NCI-H1417 treated with DMSO at 0.1 percent for 48 hours (cell line): ENCODE measurements around the gene ZC4H2.
"Not testable (repeated sequence)": the region's sequence is repeated elsewhere in the genome, so short reads cannot be mapped to it uniquely, and the experiment has no call there.

ENCODE experiments used
- DNase-seq: peaks from one replicate; lab custom pipeline; 2025; lab: John Stamatoyannopoulos, UW

Gene ZC4H2

GRCh38 chrX:64975989-64976672 lies at the start of gene ZC4H2:
ZC4H2 (minus strand) TSS chrX:64976450; CDS start chrX:64976377, 73 bp downstream.
- DNase-seq, result peak; percentile 52

DNA sequence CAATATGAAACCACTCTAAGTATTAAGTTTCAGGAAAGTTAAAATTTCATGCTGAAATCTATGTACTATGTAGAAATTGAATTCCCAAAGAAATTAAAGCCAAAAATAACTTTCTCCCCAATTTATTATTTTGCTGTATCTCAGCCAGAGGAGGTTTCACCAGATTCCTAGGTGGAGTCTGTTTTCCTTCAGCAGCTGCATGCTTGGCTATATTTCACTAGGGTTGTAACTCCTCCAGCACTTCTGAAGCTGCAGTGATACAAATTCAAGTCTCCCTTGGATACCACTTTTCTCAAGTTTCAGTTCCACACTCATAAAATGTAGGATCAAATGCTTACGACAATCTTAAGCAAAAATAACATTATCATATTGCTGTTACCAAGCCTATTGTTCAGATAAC lies 41.2 kb upstream of the ZC4H2 start:
- DNase-seq, result no peak

- no peak for DNase-seq
Observed at GRCh38 chrX:65014230-65014629, 38.0 kb upstream of the ZC4H2 start.

DNA sequence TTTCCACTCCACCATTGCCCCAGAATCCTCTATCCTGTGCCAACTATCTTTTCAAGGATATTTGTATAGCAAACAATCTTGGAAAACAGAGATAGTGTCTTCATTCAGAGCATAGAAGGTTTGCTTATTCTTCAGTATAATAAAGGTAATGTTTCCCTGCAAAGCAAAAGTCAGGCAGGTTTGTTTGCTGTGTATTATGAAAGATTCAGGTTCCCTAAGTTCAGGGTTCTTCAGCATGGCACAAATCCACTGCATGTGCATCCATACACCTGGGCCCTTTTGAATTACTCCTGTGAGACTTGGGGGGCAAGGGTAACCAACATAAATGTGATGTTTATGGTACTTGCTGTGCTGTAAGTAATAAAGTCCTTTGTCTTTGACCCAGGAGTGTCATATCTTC lies 33.2 kb upstream of the ZC4H2 start:
- DNase-seq, result no peak

GRCh38 chrX:65002208-65002607 lies 26.0 kb upstream of the ZC4H2 start:
- DNase-seq, result not testable (repeated sequence)

- no peak for DNase-seq
Observed at GRCh38 chrX:64996805-64997204, 20.6 kb upstream of the ZC4H2 start.

DNA sequence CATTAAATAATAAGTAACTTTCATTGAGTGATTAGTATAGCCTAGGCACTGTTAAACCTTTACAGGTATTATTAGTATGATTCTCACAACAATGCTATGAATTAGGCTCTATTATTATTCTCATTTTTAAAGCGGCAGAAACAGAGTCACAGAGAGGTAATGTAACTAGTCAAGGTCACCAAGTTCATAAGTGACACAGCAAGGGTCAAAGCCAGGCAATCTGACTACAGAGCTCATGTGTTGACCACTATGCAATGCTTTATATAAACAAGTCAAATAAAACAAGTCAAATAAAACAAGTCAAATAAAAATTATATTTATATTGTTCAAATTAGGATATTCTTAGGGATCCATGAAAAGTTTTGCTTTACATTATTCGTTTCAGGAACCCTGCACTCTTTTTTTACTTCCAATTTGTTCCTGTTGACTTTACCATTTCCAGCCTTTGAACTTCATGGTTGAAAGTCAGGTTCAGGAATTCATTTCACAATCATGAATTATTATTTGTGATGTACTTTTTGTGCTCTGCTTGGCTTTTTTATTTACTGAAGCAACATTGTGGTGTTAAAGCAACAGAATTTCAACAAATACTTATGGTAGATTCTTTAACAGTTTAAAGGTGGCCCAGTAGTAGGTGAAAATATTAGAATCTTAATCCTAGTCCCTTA lies 18.0 kb upstream of the ZC4H2 start:
- no peak for DNase-seq

DNA sequence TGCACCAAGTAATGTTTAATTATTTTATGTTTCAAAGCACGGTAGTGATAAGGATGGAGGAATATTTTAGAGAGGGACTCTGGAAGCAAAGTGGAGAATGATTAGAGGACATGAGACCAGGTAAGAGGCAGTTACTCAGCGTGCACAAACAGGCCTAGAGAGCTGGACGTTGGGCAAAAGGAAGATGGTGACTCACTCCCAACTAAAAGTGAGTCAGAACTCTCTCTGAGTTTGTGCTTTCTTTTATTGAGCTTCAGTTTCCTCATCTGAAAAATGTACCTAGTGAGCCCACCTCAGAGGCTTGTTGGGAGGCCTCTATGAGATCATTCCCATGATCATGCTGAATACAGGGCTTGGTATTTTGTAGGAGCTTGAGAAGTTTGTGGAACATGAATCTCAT lies 1.6 kb upstream of the ZC4H2 start:
- no peak for DNase-seq

DNA sequence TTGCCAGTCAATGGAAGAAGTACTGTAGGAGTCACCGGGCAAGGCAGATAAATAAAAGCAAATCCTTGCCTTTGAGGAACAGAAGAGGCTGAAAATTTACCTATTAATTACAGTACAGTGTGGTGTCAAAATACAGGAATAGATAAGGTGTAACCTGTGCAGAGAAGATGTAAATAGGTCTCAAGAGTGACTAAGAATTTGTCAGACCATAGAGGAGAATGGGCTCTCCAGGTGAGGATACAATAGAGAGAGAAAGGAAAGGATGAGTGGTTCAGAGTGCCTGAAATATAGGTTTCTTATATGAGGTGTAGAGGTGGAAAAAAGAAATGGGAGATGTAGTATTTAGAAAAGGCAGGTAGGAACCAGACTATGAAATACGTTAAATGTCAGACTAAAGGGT lies 801 bp upstream of the ZC4H2 start:
- no peak for DNase-seq

DNA sequence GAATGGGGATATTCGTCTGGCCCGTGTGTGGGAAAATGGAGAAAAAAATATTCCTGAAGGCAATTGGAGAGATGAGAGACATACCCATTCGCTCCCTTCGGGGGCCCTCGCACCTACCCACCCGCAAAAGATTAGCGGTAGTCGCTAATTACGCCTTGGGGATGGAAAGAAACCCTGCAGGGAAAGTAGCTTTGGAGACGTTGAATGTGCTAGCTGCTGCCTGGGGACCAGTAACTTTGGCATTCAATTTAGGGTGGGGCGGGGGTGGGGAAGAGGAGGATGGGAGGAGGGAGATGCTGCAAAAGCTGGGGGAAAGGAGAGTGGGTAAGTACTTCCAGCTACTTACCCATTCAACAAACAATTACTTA lies 407 bp upstream of the ZC4H2 start:
- DNase-seq, result no peak

DNA sequence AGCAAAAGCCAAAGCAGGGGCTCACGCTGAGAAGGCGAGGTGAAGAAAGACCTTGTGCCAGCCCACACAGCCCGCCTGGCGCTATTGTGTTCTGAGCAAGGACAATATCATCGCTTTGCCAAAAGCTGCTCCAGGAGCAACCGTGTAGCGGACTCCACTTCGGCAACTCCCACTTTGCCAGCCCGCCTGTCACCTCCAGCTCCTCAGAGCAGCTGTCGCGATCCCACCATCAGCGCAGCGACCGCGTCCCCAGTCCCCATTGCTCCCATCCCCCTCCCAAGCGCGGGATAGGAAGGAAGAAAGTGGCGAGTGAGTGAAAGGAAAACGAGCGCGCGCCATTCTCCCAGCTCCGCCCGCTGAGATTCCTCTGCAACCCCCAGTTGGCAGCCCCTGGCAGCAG lies 759 bp downstream of the ZC4H2 start:
- no peak for DNase-seq

- no peak for DNase-seq
Observed at GRCh38 chrX:64925480-64925879, 50.8 kb downstream of the ZC4H2 start.

- no peak for DNase-seq
Observed at GRCh38 chrX:64908121-64908520, 68.1 kb downstream of the ZC4H2 start.

GRCh38 chrX:64894454-64895038 lies 81.7 kb downstream of the ZC4H2 start:
- DNase-seq, result no peak

DNA sequence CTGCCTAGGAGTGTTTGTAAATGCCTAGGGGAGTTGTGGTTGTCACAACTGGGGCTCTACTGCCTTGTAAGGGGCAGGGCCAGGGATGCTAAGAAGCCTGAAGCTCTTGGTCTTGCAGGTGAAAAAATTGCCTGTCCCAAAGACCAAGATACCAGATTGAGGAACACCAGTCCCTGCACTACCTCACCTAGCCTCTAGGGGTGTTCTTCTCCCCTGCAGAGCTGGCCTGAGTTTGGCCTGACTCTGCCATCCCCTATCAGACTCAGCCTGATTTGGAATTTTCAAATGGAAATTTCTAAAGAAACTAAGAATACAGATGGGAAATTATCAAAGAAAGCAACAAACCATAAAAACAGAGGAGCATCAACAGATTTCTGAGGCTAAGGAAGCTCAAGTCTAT lies 90.4 kb downstream of the ZC4H2 start:
- DNase-seq, result no peak

DNA sequence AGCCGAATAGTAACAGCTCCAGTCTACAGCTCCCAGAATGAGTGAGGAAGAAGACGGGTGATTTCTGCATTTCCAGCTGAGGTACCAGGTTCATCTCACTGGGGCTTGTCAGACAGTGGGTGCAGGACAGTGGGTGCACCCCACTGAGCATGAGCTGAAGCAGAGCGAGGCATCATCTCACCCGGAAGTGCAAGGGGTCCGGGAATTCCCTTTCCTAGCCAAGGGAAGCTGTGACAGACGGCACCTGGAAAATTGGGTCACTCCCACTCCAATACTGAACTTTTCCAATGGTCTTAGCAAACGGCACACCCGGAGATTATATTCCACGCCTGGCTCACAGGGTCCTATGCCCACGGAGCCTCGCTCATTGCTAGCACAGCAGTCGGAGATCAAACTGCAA lies 97.5 kb downstream of the ZC4H2 start:
- not testable (repeated sequence) for DNase-seq

DNA sequence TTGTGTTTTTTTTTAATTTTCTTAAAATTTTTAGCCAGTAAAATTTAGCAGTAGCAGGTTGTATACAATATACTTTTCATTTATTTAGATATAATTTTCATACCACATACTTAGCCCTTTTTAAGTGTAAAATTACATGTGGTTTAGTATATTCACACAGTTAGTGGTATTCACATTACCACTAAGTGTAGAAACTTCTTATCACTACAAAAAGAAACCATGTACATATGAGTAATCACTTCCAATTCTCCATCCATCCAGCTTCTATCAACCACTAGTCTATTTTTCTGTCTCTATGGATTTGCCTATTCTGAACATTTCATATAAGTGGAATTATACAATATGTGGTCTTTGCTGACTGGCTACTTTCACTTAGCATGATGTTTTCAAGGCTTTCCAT lies 109.0 kb downstream of the ZC4H2 start:
- no peak for DNase-seq
